Measurements from ENCODE around the gene BABAM2.
"Not testable (repeated sequence)": the region's sequence is repeated elsewhere in the genome, so short reads cannot be mapped to it uniquely, and the experiment has no call there.

The BABAM2 gene

DNA sequence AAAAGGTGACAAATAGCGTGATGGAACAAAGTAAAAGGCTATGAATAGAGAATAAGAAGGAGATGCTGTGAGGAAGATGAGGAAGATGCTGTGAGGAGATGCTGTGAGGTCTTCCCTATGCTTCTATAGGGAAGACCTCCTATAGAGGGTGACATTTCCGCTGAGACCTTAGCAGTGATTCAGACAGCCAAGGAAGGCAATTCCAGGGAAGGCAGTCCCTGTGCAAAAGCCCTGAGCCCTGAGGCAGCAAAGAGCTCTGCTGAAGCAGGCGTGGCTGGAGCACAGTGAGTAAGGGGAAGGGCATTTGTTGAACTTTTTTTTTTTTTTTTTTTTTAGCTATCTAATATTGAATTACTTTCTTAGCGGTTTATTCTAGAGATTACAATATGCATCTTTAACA lies 359.5 kb downstream of the BABAM2 start:
- H3K9ac ChIP-seq (ENCODE audit: low read depth in 1 of 2, low read length in 2 of 2): no peak overlapping the region
- H3K4me1 ChIP-seq (ENCODE audit: control insufficient read depth in 1 of 2, insufficient read depth in 2 of 2, low read length in 2 of 2): peaks cover 0 to 15% of the 10 kb centered on the region in 2 donors
- no peaks in the 10 kb centered on the region for H3K9me3 ChIP-seq (ENCODE audit: control insufficient read depth in 1 of 2, low read length in 2 of 2)
- no peaks in the 10 kb centered on the region for H3K27me3 ChIP-seq (ENCODE audit: control insufficient read depth in 1 of 2, insufficient read depth in 2 of 2, low read length in 2 of 2)
- H3K4me3 ChIP-seq (ENCODE audit: low read depth in 1 of 2, low read length in 2 of 2): no peak overlapping the region
- no peak overlapping the region for H3K27ac ChIP-seq (ENCODE audit: low read depth, low read length)
- H3K36me3 ChIP-seq (ENCODE audit: control insufficient read depth in 1 of 2, insufficient read depth in 2 of 2, low read length in 2 of 2): peaks cover 0 to 3% of the 10 kb centered on the region in 2 donors

- Histone ChIP-seq H3K9me3 (ENCODE audit: control insufficient read depth in 1 of 2, low read length in 2 of 2) (no peaks in the 10 kb centered on the region), H3K27ac (ENCODE audit: low read depth, low read length) (no peak overlapping the region)
Measured at GRCh38 chr2:28251337-28251736, 360.8 kb downstream of the BABAM2 start.

DNA sequence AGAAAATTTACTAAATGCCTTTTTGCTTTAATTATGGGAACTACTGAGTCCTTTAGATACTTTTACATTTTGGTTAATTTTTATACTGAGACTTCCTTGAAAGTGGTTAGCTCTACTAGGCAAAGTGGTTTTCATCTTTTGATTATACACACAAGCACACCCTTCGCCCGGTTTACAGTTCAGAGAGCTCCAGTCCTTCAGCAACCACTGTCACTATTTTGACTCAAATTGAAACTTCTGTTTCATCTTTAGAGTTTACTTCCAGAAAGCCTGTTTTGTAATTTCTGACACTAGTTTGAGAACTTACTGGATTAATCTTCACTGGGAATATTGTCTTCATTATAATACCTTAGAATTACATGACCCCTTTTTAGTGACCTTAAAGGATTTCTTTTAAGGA lies 361.8 kb downstream of the BABAM2 start:
- Histone ChIP-seq H3K27me3 (ENCODE audit: control insufficient read depth in 1 of 2, insufficient read depth in 2 of 2, low read length in 2 of 2) (no peaks in the 10 kb centered on the region), H3K4me3 (ENCODE audit: low read depth in 1 of 2, low read length in 2 of 2) (no peak overlapping the region), H3K9ac (ENCODE audit: low read depth in 1 of 2, low read length in 2 of 2) (no peak overlapping the region), H3K4me1 (ENCODE audit: control insufficient read depth in 1 of 2, insufficient read depth in 2 of 2, low read length in 2 of 2) (peaks cover 0 to 15% of the 10 kb centered on the region in 2 donors), H3K27ac (ENCODE audit: low read depth, low read length) (no peak overlapping the region), H3K36me3 (ENCODE audit: control insufficient read depth in 1 of 2, insufficient read depth in 2 of 2, low read length in 2 of 2) (no peaks in the 10 kb centered on the region), H3K9me3 (ENCODE audit: control insufficient read depth in 1 of 2, low read length in 2 of 2) (no peaks in the 10 kb centered on the region)

More at GRCh38 chr2:28251337-28251736, 360.8 kb downstream of the BABAM2 start:
- H3K36me3 ChIP-seq (ENCODE audit: control insufficient read depth in 1 of 2, insufficient read depth in 2 of 2, low read length in 2 of 2): no peaks in the 10 kb centered on the region
- no peak overlapping the region for H3K9ac ChIP-seq (ENCODE audit: low read depth in 1 of 2, low read length in 2 of 2)
- H3K4me1 ChIP-seq (ENCODE audit: control insufficient read depth in 1 of 2, insufficient read depth in 2 of 2, low read length in 2 of 2): peaks cover 0 to 15% of the 10 kb centered on the region in 2 donors
- H3K27me3 ChIP-seq (ENCODE audit: control insufficient read depth in 1 of 2, insufficient read depth in 2 of 2, low read length in 2 of 2): no peaks in the 10 kb centered on the region
- no peak overlapping the region for H3K4me3 ChIP-seq (ENCODE audit: low read depth in 1 of 2, low read length in 2 of 2)

- Histone ChIP-seq H3K27me3 (ENCODE audit: control insufficient read depth in 1 of 2, insufficient read depth in 2 of 2, low read length in 2 of 2) (no peaks in the 10 kb centered on the region), H3K36me3 (ENCODE audit: control insufficient read depth in 1 of 2, insufficient read depth in 2 of 2, low read length in 2 of 2) (no peaks in the 10 kb centered on the region), H3K9me3 (ENCODE audit: control insufficient read depth in 1 of 2, low read length in 2 of 2) (no peaks in the 10 kb centered on the region), H3K4me1 (ENCODE audit: control insufficient read depth in 1 of 2, insufficient read depth in 2 of 2, low read length in 2 of 2) (peaks cover 0 to 15% of the 10 kb centered on the region in 2 donors), H3K9ac (ENCODE audit: low read depth in 1 of 2, low read length in 2 of 2) (no peak overlapping the region), H3K27ac (ENCODE audit: low read depth, low read length) (no peak overlapping the region), H3K4me3 (ENCODE audit: low read depth in 1 of 2, low read length in 2 of 2) (no peak overlapping the region)
Measured at GRCh38 chr2:28253543-28253942, 363.0 kb downstream of the BABAM2 start.

DNA sequence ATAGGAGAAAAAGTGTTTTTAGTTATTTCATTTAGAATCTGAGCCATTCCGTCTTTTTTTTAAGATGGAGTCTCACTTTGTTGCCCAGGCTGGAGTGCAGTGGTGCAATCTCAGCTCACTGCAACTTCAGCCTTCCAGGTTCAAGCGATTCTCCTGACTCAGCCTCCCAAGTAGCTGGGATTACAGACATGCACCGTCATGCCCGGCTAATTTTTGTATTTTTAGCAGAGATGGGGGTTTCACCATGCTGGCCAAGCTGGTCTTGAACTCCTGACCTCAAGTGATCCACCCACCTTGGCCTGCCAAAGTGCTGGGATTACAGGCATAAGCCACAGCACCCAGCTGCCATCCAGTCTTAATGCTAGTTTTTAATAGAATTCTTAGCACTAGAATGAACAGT lies 364.7 kb downstream of the BABAM2 start:
- H3K27ac ChIP-seq (ENCODE audit: low read depth, low read length); H3K27me3 ChIP-seq (ENCODE audit: control insufficient read depth in 1 of 2, insufficient read depth in 2 of 2, low read length in 2 of 2); H3K4me3 ChIP-seq (ENCODE audit: low read depth in 1 of 2, low read length in 2 of 2); H3K9ac ChIP-seq (ENCODE audit: low read depth in 1 of 2, low read length in 2 of 2); H3K9me3 ChIP-seq (ENCODE audit: control insufficient read depth in 1 of 2, low read length in 2 of 2); H3K36me3 ChIP-seq (ENCODE audit: control insufficient read depth in 1 of 2, insufficient read depth in 2 of 2, low read length in 2 of 2): not testable (repeated sequence)
- peaks cover 0 to 15% of the 10 kb centered on the region in 2 donors for H3K4me1 ChIP-seq (ENCODE audit: control insufficient read depth in 1 of 2, insufficient read depth in 2 of 2, low read length in 2 of 2)

DNA sequence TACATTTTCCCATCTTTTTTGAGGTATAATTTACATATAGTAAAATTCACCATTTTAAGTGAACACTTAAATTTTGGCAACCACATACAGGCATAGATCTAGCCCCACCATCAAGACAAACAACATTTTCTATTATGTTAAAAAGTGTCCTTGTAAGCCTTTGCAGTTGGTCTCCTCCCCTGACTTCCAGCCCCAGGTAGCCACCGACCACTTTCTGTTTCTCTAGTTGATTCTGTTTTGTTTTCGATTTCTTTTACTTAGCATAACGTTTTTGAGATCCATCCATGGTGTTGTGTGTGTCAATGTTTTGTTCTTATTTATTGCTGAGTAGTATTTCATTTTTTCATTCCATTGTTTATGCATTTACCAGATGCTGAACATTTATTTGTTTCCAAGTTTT lies 366.7 kb downstream of the BABAM2 start:
- Histone ChIP-seq H3K9ac (ENCODE audit: low read depth in 1 of 2, low read length in 2 of 2) (no peak overlapping the region), H3K4me1 (ENCODE audit: control insufficient read depth in 1 of 2, insufficient read depth in 2 of 2, low read length in 2 of 2) (peaks cover 0 to 6% of the 10 kb centered on the region in 2 donors), H3K27me3 (ENCODE audit: control insufficient read depth in 1 of 2, insufficient read depth in 2 of 2, low read length in 2 of 2) (no peaks in the 10 kb centered on the region), H3K27ac (ENCODE audit: low read depth, low read length) (no peak overlapping the region), H3K4me3 (ENCODE audit: low read depth in 1 of 2, low read length in 2 of 2) (no peak overlapping the region), H3K9me3 (ENCODE audit: control insufficient read depth in 1 of 2, low read length in 2 of 2) (no peaks in the 10 kb centered on the region), H3K36me3 (ENCODE audit: control insufficient read depth in 1 of 2, insufficient read depth in 2 of 2, low read length in 2 of 2) (no peaks in the 10 kb centered on the region)

GRCh38 chr2:28259226-28259625 lies 368.7 kb downstream of the BABAM2 start:
- H3K9ac ChIP-seq (ENCODE audit: low read depth in 1 of 2, low read length in 2 of 2); H3K27me3 ChIP-seq (ENCODE audit: control insufficient read depth in 1 of 2, insufficient read depth in 2 of 2, low read length in 2 of 2); H3K4me3 ChIP-seq (ENCODE audit: low read depth in 1 of 2, low read length in 2 of 2); H3K36me3 ChIP-seq (ENCODE audit: control insufficient read depth in 1 of 2, insufficient read depth in 2 of 2, low read length in 2 of 2); H3K27ac ChIP-seq (ENCODE audit: low read depth, low read length); H3K4me1 ChIP-seq (ENCODE audit: control insufficient read depth in 1 of 2, insufficient read depth in 2 of 2, low read length in 2 of 2); H3K9me3 ChIP-seq (ENCODE audit: control insufficient read depth in 1 of 2, low read length in 2 of 2): not testable (repeated sequence)

GRCh38 chr2:28263690-28264089 lies 373.2 kb downstream of the BABAM2 start:
- Histone ChIP-seq H3K4me1 (ENCODE audit: control insufficient read depth in 1 of 2, insufficient read depth in 2 of 2, low read length in 2 of 2) (peaks cover 4 to 9% of the 10 kb centered on the region in 2 donors), H3K36me3 (ENCODE audit: control insufficient read depth in 1 of 2, insufficient read depth in 2 of 2, low read length in 2 of 2) (no peaks in the 10 kb centered on the region), H3K27ac (ENCODE audit: low read depth, low read length) (no peak overlapping the region), H3K27me3 (ENCODE audit: control insufficient read depth in 1 of 2, insufficient read depth in 2 of 2, low read length in 2 of 2) (no peaks in the 10 kb centered on the region), H3K4me3 (ENCODE audit: low read depth in 1 of 2, low read length in 2 of 2) (no peak overlapping the region), H3K9me3 (ENCODE audit: control insufficient read depth in 1 of 2, low read length in 2 of 2) (no peaks in the 10 kb centered on the region), H3K9ac (ENCODE audit: low read depth in 1 of 2, low read length in 2 of 2) (no peak overlapping the region)

DNA sequence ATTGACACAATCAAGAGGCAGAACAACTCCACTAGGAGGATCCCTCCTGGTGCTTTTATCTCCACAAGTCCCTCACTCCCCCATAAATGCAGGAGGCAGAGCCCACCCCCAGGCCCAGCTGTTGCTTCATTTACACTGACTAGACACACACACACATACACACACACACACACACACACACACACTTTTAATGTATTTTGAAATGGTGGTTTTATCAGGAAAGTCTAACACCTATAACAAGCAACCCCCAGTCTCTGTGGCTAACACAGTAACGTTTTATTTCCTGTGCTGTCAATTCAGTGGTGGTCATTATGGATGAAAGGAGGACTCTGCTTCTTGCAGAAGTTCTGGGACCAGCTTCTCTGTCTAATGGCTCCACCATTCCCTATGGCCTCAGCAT lies 376.8 kb downstream of the BABAM2 start:
- Histone ChIP-seq H3K27ac (ENCODE audit: low read depth, low read length) (no peak overlapping the region), H3K4me3 (ENCODE audit: low read depth in 1 of 2, low read length in 2 of 2) (no peak overlapping the region), H3K4me1 (ENCODE audit: control insufficient read depth in 1 of 2, insufficient read depth in 2 of 2, low read length in 2 of 2) (peaks cover 18 to 30% of the 10 kb centered on the region in 2 donors), H3K9me3 (ENCODE audit: control insufficient read depth in 1 of 2, low read length in 2 of 2) (no peaks in the 10 kb centered on the region), H3K27me3 (ENCODE audit: control insufficient read depth in 1 of 2, insufficient read depth in 2 of 2, low read length in 2 of 2) (no peaks in the 10 kb centered on the region), H3K36me3 (ENCODE audit: control insufficient read depth in 1 of 2, insufficient read depth in 2 of 2, low read length in 2 of 2) (no peaks in the 10 kb centered on the region), H3K9ac (ENCODE audit: low read depth in 1 of 2, low read length in 2 of 2) (no peak overlapping the region)

- Histone ChIP-seq H3K9me3 (ENCODE audit: control insufficient read depth in 1 of 2, low read length in 2 of 2) (no peaks in the 10 kb centered on the region), H3K27me3 (ENCODE audit: control insufficient read depth in 1 of 2, insufficient read depth in 2 of 2, low read length in 2 of 2) (no peaks in the 10 kb centered on the region), H3K4me1 (ENCODE audit: control insufficient read depth in 1 of 2, insufficient read depth in 2 of 2, low read length in 2 of 2) (peaks cover 18 to 34% of the 10 kb centered on the region in 2 donors), H3K27ac (ENCODE audit: low read depth, low read length) (no peak overlapping the region), H3K36me3 (ENCODE audit: control insufficient read depth in 1 of 2, insufficient read depth in 2 of 2, low read length in 2 of 2) (no peaks in the 10 kb centered on the region), H3K4me3 (ENCODE audit: low read depth in 1 of 2, low read length in 2 of 2) (peak overlapping the region in 1 of 2 donors; percentile 48), H3K9ac (ENCODE audit: low read depth in 1 of 2, low read length in 2 of 2) (peak overlapping the region in 1 of 2 donors; percentile 2)
Measured at GRCh38 chr2:28268386-28268785, 377.9 kb downstream of the BABAM2 start.
